IPS-20b (cell line): ENCODE results near the gene GALNT5.
"Not testable (repeated sequence)": the region's sequence is repeated elsewhere in the genome, so short reads cannot be mapped to it uniquely, and the experiment has no call there.

Experiments
- H3K27ac ChIP-seq: one replicate; pipeline ENCODE4 v1.5.1; 2013; ENCODE audit warnings: low read length
- H3K27me3 ChIP-seq: 2 replicates; pipeline ENCODE4 v1.6.1; 2013; ENCODE audit warnings: mild to moderate bottlenecking, low read length, inconsistent platforms; ENCODE audit not compliant: insufficient read depth
- H3K36me3 ChIP-seq: 2 replicates; pipeline ENCODE4 v1.6.1; 2013; ENCODE audit warnings: low read depth, mild to moderate bottlenecking, inconsistent platforms, low read length, moderate library complexity; ENCODE audit not compliant: insufficient read depth
- H3K4me1 ChIP-seq: 2 replicates; pipeline ENCODE4 v1.6.1; 2013; ENCODE audit warnings: mild to moderate bottlenecking, control low read depth, inconsistent platforms, low read length, moderate library complexity; ENCODE audit not compliant: insufficient read depth
- H3K4me3 ChIP-seq: 2 replicates; pipeline ENCODE4 v1.5.1; 2013; ENCODE audit warnings: mild to moderate bottlenecking, low read length, inconsistent platforms
- H3K9ac ChIP-seq: 2 replicates; pipeline ENCODE4 v1.6.1; 2013; ENCODE audit warnings: low read depth, mild to moderate bottlenecking, inconsistent platforms, low read length, moderate library complexity
- H3K9me3 ChIP-seq: 2 replicates; pipeline ENCODE4 v1.6.1; 2013; ENCODE audit warnings: mild to moderate bottlenecking, low read depth, low read length, inconsistent platforms; ENCODE audit not compliant: insufficient read depth

The GALNT5 gene, protein sequence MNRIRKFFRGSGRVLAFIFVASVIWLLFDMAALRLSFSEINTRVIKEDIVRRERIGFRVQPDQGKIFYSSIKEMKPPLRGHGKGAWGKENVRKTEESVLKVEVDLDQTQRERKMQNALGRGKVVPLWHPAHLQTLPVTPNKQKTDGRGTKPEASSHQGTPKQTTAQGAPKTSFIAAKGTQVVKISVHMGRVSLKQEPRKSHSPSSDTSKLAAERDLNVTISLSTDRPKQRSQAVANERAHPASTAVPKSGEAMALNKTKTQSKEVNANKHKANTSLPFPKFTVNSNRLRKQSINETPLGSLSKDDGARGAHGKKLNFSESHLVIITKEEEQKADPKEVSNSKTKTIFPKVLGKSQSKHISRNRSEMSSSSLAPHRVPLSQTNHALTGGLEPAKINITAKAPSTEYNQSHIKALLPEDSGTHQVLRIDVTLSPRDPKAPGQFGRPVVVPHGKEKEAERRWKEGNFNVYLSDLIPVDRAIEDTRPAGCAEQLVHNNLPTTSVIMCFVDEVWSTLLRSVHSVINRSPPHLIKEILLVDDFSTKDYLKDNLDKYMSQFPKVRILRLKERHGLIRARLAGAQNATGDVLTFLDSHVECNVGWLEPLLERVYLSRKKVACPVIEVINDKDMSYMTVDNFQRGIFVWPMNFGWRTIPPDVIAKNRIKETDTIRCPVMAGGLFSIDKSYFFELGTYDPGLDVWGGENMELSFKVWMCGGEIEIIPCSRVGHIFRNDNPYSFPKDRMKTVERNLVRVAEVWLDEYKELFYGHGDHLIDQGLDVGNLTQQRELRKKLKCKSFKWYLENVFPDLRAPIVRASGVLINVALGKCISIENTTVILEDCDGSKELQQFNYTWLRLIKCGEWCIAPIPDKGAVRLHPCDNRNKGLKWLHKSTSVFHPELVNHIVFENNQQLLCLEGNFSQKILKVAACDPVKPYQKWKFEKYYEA

DNA sequence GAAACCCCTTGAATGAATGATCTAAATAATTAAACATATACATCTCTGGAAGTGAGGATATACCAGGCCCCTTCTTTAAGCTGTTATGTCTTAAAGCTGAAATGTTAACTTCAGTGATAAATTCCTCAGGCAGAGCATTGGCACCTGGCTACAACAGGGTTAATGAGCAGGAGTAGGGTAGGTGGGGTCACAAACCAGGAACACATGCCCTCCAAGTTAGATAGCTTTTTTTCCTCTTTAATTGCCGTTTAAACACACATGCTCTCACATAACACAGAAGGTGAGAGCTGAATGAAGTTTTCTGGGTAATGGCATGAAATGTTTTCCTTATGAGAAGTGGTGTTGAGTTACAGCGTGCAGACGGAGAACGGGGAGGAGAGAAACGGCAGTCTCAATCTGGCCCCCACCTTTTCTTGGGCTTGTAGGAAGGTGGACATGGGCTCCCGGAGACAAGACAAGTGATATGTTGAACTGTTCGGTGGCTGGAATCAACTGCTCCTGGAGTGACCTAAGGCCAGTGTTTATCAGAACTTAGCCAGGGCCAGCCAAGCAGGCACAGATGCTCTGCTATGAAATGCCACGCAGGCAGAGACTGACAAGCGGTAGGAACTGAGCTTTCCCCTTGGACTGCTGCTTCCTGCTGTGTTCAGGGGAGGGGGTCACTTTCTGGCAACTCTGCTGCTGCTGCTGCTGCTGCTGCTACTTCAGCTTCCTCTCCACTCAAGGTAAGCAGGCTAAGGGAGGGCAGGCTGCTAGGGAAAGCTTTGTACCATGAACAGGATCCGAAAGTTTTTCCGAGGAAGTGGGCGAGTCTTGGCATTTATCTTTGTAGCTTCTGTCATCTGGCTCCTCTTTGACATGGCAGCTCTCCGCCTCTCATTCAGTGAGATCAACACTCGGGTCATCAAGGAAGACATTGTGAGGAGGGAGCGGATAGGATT lies at the start of gene GALNT5:
TSS of gene GALNT5 (plus strand) at position 394 of the 941 bp plus-strand sequence. CDS start at position 772, 378 bp downstream.
- H3K4me1 ChIP-seq: no peaks in the 10 kb centered on the region
- H3K4me3 ChIP-seq: peak within 1 kb of the TSS; percentile 84
- no peaks in the 10 kb centered on the region for H3K27me3 ChIP-seq
- no peak within 1 kb of the TSS for H3K27ac ChIP-seq
- H3K9me3 ChIP-seq: no peaks in the 10 kb centered on the region
- no peaks in the 10 kb centered on the region for H3K36me3 ChIP-seq
- peak within 1 kb of the TSS; percentile 16; the same call in 1 of the 2 replicates for H3K9ac ChIP-seq

DNA sequence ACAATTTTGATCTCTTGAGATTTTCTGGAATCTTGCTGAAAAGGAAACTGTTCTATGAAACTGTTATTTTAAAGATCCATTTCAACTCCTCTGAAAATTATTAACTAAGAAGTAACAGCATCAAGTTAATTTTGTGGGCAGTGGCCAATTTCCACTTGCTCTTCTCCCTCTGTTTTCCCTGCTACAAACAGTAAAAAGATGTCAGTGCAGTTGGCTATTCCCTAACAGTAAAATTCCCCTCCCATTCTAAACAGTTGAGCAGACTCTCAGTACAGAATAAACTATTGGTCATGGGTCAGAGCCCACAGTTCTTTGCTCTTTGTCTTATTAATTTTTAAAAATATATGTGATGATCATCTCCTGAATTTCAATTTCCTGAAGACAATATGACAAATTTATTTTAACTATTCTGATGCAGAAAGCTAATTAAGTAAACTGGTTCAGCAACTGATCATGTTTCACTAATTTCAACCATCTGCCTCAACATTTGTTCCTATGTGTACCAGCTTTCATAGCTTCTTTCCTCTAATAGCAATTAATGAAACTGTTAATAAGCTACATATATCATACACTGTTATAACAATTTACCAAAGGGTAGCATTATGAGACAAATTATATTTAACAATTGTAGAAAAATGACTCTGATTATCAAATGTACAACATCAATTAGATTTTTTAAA lies 41.1 kb upstream of the GALNT5 start:
- H3K4me3 ChIP-seq: no peak overlapping the region
- no peak overlapping the region for H3K27ac ChIP-seq
- H3K9me3 ChIP-seq: no peaks in the 10 kb centered on the region
- H3K9ac ChIP-seq: no peak overlapping the region
- H3K4me1 ChIP-seq: no peaks in the 10 kb centered on the region
- no peaks in the 10 kb centered on the region for H3K36me3 ChIP-seq
- H3K27me3 ChIP-seq: no peaks in the 10 kb centered on the region

DNA sequence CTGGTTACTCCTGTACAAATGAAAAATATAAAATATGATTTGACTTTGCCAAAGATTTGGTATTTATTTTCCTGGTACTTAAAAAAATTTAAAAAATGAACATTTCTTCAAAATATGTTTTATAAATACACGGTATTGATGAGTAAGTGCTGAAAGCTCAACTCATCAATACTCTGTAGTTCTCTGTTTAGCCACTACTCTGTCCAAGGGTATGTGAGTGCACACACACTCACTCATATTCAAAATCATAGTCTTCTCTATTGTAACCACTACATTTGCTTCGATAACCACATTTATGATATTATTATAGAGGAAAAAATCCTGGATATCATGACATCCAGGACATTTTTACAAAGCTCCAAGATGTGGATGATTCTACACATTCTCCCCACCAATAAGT lies 40.1 kb upstream of the GALNT5 start:
- no peak overlapping the region for H3K9ac ChIP-seq
- no peaks in the 10 kb centered on the region for H3K9me3 ChIP-seq
- H3K36me3 ChIP-seq: no peaks in the 10 kb centered on the region
- H3K27me3 ChIP-seq: no peaks in the 10 kb centered on the region
- no peaks in the 10 kb centered on the region for H3K4me1 ChIP-seq
- H3K4me3 ChIP-seq: no peak overlapping the region
- H3K27ac ChIP-seq: no peak overlapping the region

DNA sequence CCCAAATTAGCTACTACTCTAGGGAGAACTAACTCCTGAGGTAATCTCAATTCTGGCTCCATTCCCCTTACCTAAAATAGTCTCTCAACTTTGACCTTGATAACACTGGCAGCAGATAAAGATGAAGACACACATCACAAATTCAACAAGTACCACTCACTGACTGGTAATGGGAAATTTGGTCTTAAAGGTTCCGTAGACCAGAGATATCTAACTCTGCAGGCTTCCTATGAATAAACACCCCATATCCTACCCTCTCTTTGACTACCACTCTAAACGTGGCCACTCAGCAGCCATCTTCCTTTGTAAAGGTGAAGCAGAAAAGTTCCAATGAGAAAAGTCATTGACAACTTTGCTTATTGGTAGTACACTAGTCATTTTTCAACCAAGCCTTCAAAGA lies 38.6 kb upstream of the GALNT5 start:
- no peak overlapping the region for H3K4me3 ChIP-seq
- no peak overlapping the region for H3K27ac ChIP-seq
- no peaks in the 10 kb centered on the region for H3K9me3 ChIP-seq
- H3K27me3 ChIP-seq: no peaks in the 10 kb centered on the region
- H3K9ac ChIP-seq: no peak overlapping the region
- no peaks in the 10 kb centered on the region for H3K4me1 ChIP-seq
- H3K36me3 ChIP-seq: no peaks in the 10 kb centered on the region

DNA sequence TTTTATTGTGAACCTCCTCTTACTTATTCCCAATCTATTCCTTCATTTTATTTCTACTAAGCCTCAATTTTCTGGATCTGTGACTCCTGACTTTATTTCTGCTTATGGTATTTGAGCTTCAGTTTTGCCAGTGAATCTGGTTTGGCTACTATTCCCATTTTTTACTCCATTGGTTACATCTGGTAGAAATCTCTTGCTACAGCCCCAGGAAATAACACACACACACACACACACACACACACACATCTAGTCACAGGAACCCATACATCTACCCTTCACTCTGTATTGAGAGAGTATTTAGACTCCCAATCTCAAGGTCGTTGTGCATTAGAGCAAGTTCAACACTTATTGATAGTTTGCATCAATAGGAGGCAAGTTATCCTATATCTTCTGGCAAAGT lies 37.0 kb upstream of the GALNT5 start:
- Histone ChIP-seq H3K27me3 (no peaks in the 10 kb centered on the region), H3K4me3 (no peak overlapping the region), H3K9ac (no peak overlapping the region), H3K4me1 (no peaks in the 10 kb centered on the region), H3K9me3 (no peaks in the 10 kb centered on the region), H3K27ac (no peak overlapping the region), H3K36me3 (no peaks in the 10 kb centered on the region)

DNA sequence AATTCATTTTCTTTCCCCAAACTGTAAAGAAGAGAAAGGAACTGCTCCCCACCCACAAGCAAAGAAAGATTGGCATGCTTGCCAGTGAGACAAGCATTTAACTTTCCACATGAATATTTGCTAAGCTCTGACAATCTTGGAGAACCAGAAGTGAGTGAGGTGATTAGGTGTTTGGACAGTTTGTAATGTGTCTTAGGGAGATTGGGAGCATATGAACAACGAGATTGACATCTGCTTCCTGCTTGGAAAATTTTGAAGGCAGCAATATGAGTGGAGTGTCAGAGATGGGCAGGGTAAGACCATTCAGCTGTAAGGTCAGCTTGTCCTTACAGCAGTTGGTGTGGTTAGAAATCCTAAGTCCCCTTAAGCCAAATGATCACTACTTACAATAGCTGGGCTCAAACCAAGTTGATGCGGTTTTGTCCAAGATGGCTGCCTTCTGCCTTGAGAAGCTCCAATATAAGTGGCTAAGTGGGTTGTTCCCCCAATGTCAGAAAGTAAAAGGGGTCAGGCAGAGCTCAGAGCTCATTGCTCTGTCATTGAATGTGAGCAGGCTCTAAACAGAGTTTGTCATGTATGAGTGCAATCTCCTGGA lies 36.0 kb upstream of the GALNT5 start:
- Histone ChIP-seq H3K27ac (no peak overlapping the region), H3K9me3 (no peaks in the 10 kb centered on the region), H3K36me3 (no peaks in the 10 kb centered on the region), H3K4me3 (no peak overlapping the region), H3K9ac (no peak overlapping the region), H3K27me3 (no peaks in the 10 kb centered on the region), H3K4me1 (no peaks in the 10 kb centered on the region)

DNA sequence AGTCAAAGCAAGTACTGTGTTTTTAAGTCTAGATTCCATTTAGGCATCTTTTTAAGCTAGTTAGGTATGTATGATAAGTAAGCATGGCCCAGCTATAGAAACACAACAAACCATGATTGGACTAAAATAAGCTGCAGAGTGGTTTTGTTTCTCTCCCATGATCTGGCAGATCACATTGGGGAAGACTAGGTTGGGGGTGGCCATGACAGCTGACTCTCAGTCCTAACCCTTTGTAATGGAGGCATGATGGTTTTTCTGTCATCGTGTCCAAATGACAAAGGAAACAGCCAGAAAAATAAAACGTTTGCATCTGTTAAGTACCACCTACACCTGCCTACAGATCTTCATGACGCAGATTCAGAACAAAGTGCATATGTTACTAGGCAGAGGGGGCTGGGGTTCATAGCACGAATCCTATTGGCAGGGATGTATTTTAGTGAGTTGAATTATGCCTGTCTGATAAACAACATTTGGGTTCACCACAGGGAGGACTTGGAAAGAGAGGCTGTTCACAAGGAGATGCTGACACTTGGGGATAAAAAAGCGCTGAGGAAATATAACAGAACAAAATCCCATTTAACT lies 33.8 kb upstream of the GALNT5 start:
- H3K36me3 ChIP-seq: no peaks in the 10 kb centered on the region
- H3K4me1 ChIP-seq: no peaks in the 10 kb centered on the region
- no peaks in the 10 kb centered on the region for H3K27me3 ChIP-seq
- H3K9me3 ChIP-seq: no peaks in the 10 kb centered on the region
- no peak overlapping the region for H3K4me3 ChIP-seq
- no peak overlapping the region for H3K27ac ChIP-seq
- no peak overlapping the region for H3K9ac ChIP-seq

DNA sequence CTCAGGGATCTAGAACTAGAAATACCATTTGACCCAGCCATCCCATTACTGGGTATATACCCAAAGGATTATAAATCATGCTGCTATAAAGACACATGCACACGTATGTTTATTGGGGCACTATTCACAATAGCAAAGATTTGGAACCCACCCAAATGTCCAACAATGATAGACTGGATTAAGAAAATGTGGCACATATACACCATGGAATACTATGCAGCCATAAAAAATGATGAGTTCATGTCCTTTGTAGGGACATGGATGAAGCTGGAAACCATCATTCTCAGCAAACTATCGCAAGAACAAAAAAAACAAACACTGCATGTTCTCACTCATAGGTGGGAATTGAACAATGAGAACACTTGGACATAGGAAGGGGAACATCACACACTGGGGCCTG lies 33.1 kb upstream of the GALNT5 start:
- not testable (repeated sequence) for H3K4me1 ChIP-seq, H3K27ac ChIP-seq

DNA sequence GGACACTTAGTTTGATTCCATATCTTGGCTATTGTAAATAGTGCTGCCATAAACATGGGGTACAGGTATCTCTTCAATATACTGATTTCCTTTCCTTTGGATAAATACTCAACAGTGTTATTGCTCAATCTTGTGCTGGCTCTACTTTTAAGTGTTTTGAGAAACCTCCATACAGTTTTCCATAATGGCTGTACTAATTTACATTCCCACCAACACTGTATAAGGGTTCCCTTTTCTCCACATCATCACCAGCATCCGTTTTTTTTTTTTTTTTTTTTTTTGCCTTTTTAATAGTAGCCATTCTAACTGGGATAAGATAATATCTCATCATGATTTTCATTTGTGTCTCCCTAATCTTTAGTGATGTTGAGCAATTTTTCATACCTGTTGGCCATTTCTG lies 29.9 kb upstream of the GALNT5 start:
- no peaks in the 10 kb centered on the region for H3K9me3 ChIP-seq
- H3K27ac ChIP-seq: no peak overlapping the region
- no peak overlapping the region for H3K9ac ChIP-seq
- no peaks in the 10 kb centered on the region for H3K36me3 ChIP-seq
- no peak overlapping the region for H3K4me3 ChIP-seq
- H3K27me3 ChIP-seq: no peaks in the 10 kb centered on the region
- H3K4me1 ChIP-seq: no peaks in the 10 kb centered on the region

More for the DNA sequence above, 33.1 kb upstream of the GALNT5 start:
- not testable (repeated sequence) for H3K4me3 ChIP-seq, H3K9me3 ChIP-seq, H3K9ac ChIP-seq, H3K36me3 ChIP-seq, H3K27me3 ChIP-seq

DNA sequence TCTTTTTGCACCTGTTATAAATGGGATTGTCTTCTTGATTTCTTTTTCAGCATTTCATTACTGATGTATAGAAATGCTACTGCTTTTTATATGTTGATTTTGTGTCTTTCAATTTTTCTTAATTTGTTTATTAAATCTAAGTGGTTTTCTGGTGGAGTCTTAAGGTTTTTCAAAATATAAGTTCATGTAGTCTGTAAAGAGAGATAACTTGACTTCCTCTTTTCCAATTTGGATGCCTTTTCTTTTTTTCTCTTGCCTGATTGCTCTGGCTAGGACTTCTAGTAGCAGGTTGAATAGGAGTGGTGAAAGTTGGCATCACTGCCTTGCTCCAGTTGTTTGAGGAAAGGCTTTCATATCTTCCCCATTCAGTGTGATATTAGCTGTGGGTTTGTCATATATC lies 28.6 kb upstream of the GALNT5 start:
- Histone ChIP-seq H3K36me3 (no peaks in the 10 kb centered on the region), H3K4me1 (no peaks in the 10 kb centered on the region), H3K27ac (no peak overlapping the region), H3K4me3 (no peak overlapping the region), H3K9ac (no peak overlapping the region), H3K9me3 (no peaks in the 10 kb centered on the region; the same call in 1 of the 2 replicates), H3K27me3 (no peaks in the 10 kb centered on the region)
